ENCODE data around the gene FICD. TPM values are rescaled to one million over a fixed set of nuclear protein-coding genes. Genes with fewer than 3 reads are reported as not detected.

The FICD gene
- total and polyA plus RNA-seq, 2 of the 13 experiments (the other 11 are each of a cell fraction or from before 2014, with no cell fraction given), result 0.99 to 3.0 TPM

GRCh38 chr12:108514468-108514972, 557 bp upstream of the FICD start (continued):
- TF ChIP-seq KAT2B (IDR thresholded peaks at IDR 0.05; ENCODE audit: borderline replicate concordance, low read depth, low read length) (no peak), ZGPAT (CRISPR knock-in tag; IDR thresholded peaks at IDR 0.05) (no peak), ZNF724P (CRISPR knock-in tag; IDR thresholded peaks at IDR 0.05; ENCODE audit: borderline replicate concordance) (no peak), SRSF4 (IDR thresholded peaks at IDR 0.05; ENCODE audit: low read depth, low read length, poor library complexity, severe bottlenecking) (no peak), REPIN1 (CRISPR knock-in tag; IDR thresholded peaks at IDR 0.05; ENCODE audit: borderline replicate concordance, low read depth) (no peak), PITX1 (CRISPR knock-in tag; IDR thresholded peaks at IDR 0.05) (no peak), RBFOX2 (IDR thresholded peaks at IDR 0.05; ENCODE audit: low read depth, low read length) (no peak), BRCA1 (CRISPR knock-in tag; IDR thresholded peaks at IDR 0.05) (no peak), GTF3A (CRISPR knock-in tag; conservative IDR thresholded peaks at IDR 0.05) (no peak), MZF1 (CRISPR knock-in tag; IDR thresholded peaks at IDR 0.05; ENCODE audit: borderline replicate concordance) (no peak), KLF9 (CRISPR knock-in tag; IDR thresholded peaks at IDR 0.05; ENCODE audit: low read depth) (no peak), ZNF691 (CRISPR knock-in tag; IDR thresholded peaks at IDR 0.05; ENCODE audit: borderline replicate concordance, low read depth) (no peak), TOPORS (CRISPR knock-in tag; IDR thresholded peaks at IDR 0.05) (no peak), NFIC (IDR thresholded peaks at IDR 0.05; ENCODE audit: low read length) (no peak), EHMT2 (IDR thresholded peaks at IDR 0.05; ENCODE audit: borderline replicate concordance, low read depth, low read length) (no peak), KDM5B (CRISPR knock-in tag; IDR thresholded peaks at IDR 0.05; ENCODE audit: borderline replicate concordance) (0 out of 2 replicates have a peak, but pooled peaks have one; percentile 21), SNRNP70 (IDR thresholded peaks at IDR 0.05; ENCODE audit: low read depth, low read length) (no peak), ZNF530 (CRISPR knock-in tag; IDR thresholded peaks at IDR 0.05; ENCODE audit: low read depth) (no peak), ZNF670 (CRISPR knock-in tag; IDR thresholded peaks at IDR 0.05; ENCODE audit: borderline replicate concordance) (no peak), ZNF501 (CRISPR knock-in tag; IDR thresholded peaks at IDR 0.05) (no peak; the same call in 1 of the 2 replicates), ZNF775 (CRISPR knock-in tag; IDR thresholded peaks at IDR 0.05; ENCODE audit: borderline replicate concordance) (no peak), SOX6 (IDR thresholded peaks at IDR 0.05) (no peak), SOX6 (CRISPR knock-in tag; IDR thresholded peaks at IDR 0.05) (0 out of 2 replicates have a peak, but pooled peaks have one; percentile 26), EEA1 (CRISPR knock-in tag; IDR thresholded peaks at IDR 0.05; ENCODE audit: borderline replicate concordance) (0 out of 2 replicates have a peak, but pooled peaks have one; percentile 34), ZMYM3 (CRISPR knock-in tag; IDR thresholded peaks at IDR 0.05) (peak; percentile 60; the same call in 1 of the 2 replicates), ZNF597 (CRISPR knock-in tag; IDR thresholded peaks at IDR 0.05) (no peak), TBX2 (CRISPR knock-in tag; IDR thresholded peaks at IDR 0.05; ENCODE audit: borderline replicate concordance) (no peak), ZNF546 (CRISPR knock-in tag; conservative IDR thresholded peaks at IDR 0.05) (no peak), ZNF552 (CRISPR knock-in tag; IDR thresholded peaks at IDR 0.05; ENCODE audit: borderline replicate concordance) (no peak), DMAP1 (CRISPR knock-in tag; IDR thresholded peaks at IDR 0.05) (no peak), NPAS2 (CRISPR knock-in tag; IDR thresholded peaks at IDR 0.05; ENCODE audit: borderline replicate concordance) (no peak)

Measured in HepG2 (cell line).